Myocyte (in vitro differentiated cells): ENCODE results near the gene EFNB2. TPM values are rescaled to one million over a fixed set of nuclear protein-coding genes. Genes with fewer than 3 reads are reported as not detected.

ENCODE experiments used
- DNase-seq: peaks from one replicate; pipeline ENCODE4 v3.0.0-alpha.2; 2012; ENCODE audit warnings: low read depth
- total RNA-seq: library from RNA; depleted of rRNA; stranded (reverse); fragments of >200 nt; gene quantifications from 2 replicates; pipeline ENCODE4 v1.2.3, GENCODE V29; 2014

Gene EFNB2
- total RNA-seq, 1 donor from 2014 or later: 4.8 TPM

DNA sequence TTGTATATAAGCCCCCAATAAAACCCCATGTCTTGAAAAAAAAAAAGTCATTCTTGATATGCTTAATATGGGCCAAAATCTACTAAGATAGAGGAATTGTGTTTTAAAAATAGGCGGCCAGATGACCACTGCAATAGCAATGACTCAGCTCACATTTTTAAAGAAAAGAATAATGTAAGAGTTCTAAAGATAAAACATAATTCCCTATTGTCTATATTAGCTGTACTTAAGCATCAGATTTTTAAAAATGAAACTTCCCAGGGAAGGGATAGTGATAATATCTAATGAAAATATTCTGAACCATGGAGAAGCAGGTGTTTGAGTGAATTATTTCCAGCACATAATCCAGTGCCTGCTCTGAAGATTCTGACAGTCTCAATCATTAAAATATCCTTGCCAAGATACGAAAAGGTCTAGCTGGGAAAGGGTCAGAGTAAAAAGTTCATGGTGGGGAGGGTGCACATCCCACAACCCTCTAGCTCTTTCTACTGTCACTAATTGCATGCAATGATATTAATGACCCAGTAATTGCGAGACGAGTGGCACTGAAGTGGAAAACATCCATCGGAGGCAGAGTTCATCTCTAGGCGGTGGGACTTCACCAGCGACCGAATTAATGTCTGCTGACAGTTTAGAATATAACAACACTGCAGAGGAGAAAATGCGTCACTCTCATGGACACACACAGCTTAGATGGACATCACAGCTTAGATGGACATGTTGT, 31.6 kb downstream of the EFNB2 start:
- no peak for DNase-seq

- peak; percentile 44 for DNase-seq
These were observed 32.2 kb downstream of the EFNB2 start for GRCh38 chr13:106503272-106503671.

- DNase-seq: no peak
These were observed 35.0 kb downstream of the EFNB2 start for GRCh38 chr13:106500445-106500844.

- peak; percentile 49 for DNase-seq
These were observed 35.6 kb downstream of the EFNB2 start for GRCh38 chr13:106499896-106500295.

- no peak for DNase-seq
These were observed 36.3 kb downstream of the EFNB2 start for GRCh38 chr13:106499113-106499512.

DNA sequence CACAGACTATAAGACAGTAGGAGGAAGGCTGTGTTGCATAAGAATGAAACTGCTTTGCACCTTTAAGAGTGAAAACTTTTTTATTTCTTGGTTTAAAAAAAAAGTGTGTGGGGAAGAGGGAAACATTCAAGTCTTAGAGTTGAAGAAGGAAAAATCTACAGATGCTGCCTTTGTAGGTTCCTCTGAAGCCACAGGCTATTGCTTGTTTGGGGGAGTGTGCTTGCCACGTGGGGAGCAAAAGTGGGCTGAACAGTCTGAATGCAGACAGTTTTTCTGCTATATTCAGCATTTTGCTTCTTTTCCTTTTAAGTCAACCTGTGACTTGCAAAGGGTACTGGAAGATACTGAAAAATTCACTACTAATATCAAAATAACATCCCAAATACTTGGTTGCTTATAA, 36.9 kb downstream of the EFNB2 start:
- DNase-seq: no peak

GRCh38 chr13:106498158-106498557, 37.3 kb downstream of the EFNB2 start:
- no peak for DNase-seq

GRCh38 chr13:106497079-106497478, 38.4 kb downstream of the EFNB2 start:
- no peak for DNase-seq

DNA sequence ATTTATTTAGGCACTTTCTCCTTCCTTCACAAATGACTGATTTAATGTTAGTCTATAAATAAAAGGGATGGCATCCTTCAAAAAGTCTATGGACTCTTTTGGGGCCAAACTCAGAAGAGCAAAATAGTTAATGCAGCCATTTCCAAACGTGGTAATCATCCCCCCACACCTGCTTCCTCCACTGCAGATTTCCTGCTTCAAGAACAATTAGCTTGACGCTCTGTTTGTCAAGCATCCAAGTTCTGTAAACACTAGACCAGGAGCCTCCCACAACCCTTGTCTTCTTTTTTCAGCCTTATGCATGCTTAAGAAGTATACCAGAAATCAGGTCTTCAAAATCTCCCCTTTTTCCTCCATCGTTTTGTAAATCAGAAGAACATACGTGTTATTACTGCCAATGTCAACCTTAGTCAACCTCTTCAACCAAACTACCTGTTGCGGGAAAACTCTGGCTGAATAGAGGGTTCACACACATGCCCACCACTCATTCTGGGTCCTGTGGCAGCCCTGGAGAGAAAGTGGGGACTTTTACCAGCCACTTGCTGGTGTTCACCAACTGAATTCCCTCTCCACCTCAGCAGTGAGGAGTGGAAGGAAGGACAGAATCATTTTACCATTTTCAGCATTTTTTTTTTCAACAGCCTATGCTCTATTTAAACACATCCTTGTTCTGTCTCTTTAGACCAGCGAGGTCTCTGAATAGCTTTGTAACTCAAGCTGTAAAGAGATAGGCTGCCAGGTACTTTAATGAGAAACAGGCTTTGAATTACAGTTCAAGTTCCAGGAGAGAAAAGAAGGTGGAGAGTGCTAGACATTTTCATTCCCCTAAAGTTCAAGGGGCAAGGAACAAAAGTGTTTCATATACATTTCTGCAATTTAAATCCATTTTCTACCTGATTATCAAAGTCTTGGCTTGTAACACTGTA, 39.1 kb downstream of the EFNB2 start:
- DNase-seq: no peak

- DNase-seq: no peak
These were observed 40.5 kb downstream of the EFNB2 start for GRCh38 chr13:106494936-106495335.

DNA sequence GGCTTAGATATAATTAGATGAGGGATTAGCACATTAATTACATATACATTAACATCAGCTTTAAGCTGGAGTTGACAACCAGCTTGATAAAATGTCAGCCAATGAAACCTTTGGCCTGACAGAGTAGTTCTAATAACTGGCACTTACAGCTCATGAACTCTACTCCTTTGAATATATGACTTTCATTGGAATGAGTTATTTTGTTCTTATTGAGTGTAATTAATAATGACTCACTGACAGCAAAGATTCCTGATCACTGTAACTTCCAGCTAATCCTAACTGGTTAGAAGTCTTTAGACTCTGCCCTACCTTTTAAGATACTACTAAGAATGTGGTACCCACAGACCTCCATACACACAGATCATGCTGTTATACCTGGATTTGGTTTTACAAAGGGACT, 41.0 kb downstream of the EFNB2 start:
- no peak for DNase-seq

DNA sequence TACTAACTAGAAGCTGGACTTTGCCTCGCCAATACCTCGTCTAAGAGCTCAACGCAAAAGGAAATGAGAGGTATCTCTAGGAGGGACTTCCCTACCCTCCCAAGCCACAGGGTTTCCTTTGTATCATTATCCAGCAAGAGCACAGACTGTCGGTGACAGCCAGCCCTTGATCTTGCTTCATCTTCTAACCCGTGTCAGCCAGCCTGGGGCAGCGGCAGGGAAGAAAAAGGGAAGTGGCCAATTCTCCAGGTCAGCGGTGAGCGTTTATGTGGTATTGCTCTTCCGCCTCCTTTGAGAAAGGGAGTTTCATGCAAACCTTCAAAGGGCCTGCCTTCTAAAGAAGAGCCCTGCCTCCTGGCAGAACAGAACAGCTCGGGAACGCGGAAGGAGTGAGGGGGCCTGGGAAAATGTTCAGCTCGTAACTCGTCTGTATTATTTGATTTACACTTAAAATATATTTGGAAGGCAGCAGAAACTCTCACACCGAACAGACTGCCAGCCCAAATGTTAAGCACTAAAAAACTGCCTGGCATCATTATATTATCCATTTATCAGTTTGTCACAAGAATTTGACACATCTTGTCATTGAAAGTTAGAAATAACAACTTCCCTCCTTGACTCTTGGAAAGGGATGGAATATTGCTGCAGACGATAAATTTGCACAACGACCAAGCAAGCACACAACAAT, 41.8 kb downstream of the EFNB2 start:
- DNase-seq: no peak

- DNase-seq: no peak
These were observed 42.6 kb downstream of the EFNB2 start for GRCh38 chr13:106492588-106493475.

- no peak for DNase-seq
These were observed 43.4 kb downstream of the EFNB2 start for GRCh38 chr13:106491928-106492587.

DNA sequence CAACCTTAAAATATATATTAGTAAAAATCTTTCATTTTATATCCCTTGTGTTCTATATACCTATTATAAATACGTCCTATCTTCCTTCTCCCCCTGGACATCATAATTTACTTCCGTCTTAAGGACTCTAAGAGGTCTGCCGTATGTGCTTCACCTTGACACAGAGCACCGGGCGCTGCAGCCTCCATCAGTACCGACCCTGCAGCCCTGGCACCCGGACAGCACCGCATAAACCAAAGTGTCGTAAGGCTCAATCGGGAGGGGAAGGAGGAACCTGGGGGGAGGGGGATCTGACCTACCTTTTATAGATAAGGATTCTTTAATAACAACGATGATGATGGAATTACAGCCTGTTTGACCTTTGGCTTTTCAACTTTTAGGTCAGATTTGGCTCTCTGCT, 44.0 kb downstream of the EFNB2 start:
- DNase-seq: no peak

- no peak for DNase-seq
These were observed 44.7 kb downstream of the EFNB2 start for GRCh38 chr13:106490569-106491321.

DNA sequence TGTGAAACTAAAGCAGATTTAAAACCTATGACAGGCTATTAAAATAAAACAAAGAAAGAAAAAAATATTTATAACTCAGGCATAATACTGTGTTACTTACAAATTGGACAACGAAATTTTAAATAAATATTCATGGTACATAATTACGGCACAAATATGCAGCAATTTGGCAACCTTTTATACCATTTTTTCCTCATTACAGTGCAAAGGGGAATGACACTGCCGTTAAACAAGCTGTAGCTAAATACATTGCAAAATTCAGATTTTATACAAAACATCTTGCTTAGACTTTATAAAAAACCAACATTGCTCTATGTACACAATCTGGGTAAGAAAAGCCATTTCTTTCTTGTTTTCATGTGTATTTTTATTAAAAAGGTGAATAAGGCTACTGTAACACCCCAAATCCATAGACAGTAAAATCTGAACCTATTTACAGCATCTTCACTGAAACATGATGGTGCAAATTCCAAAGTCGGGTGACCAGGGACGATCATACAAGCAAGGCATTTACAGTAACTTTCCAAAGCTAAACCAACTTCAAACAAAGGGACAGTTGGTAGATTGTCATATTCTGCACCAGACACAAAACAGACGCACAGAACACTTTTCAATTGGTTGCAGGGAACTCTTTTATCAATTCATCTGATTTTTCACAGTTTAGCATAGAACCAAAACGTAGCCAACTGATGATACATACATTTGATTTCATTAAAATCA, 45.5 kb downstream of the EFNB2 start:
- DNase-seq: no peak

GRCh38 chr13:106488686-106489085, 46.8 kb downstream of the EFNB2 start:
- no peak for DNase-seq

DNA sequence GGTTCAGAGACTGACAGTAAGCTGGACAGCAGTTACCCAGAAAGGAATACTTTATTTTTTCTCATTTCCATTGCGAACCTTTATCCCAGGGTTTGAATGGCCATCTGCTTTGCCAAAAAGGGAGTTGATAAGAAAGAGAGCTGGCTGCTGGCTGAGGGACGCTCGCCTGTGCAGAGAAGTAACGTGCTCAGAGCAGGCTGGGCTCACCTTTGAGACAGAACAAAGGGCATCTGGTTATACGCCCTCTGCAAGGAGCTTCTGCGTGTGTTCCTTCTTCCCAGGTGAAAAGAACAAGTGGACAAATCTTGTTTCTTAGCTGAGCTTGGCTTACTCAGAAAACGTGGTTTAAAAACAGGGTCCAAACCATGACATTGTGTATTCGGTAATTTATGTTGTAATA, 47.4 kb downstream of the EFNB2 start:
- no peak for DNase-seq
